ENCODE data around the gene WWOX.

DNA sequence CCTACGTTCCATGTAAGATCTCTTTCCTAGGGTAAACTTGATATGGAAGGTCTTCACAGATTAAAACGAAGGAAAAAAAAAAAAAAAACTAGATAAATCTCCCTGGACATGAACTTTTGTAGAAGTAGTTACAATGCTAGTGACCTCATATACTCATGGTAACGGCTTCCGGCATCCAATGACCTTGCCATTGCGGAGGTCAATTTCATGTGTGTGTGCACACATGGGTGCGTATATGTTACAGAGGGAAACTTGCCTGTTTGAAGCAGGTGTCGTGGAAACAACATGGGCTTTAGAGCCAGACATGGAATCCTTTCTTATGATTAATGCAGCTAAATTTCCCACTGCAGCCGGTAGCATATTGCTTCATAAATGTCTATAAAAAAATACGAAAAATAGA lies 1065.6 kb downstream of the WWOX start:
- TF ChIP-seq, protein P1, sequence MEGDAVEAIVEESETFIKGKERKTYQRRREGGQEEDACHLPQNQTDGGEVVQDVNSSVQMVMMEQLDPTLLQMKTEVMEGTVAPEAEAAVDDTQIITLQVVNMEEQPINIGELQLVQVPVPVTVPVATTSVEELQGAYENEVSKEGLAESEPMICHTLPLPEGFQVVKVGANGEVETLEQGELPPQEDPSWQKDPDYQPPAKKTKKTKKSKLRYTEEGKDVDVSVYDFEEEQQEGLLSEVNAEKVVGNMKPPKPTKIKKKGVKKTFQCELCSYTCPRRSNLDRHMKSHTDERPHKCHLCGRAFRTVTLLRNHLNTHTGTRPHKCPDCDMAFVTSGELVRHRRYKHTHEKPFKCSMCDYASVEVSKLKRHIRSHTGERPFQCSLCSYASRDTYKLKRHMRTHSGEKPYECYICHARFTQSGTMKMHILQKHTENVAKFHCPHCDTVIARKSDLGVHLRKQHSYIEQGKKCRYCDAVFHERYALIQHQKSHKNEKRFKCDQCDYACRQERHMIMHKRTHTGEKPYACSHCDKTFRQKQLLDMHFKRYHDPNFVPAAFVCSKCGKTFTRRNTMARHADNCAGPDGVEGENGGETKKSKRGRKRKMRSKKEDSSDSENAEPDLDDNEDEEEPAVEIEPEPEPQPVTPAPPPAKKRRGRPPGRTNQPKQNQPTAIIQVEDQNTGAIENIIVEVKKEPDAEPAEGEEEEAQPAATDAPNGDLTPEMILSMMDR (IDR thresholded peaks at IDR 0.05; ENCODE audit: insufficient read depth, low read depth, low read length) = no peak
- TF ChIP-seq EZH2 (IDR thresholded peaks at IDR 0.05; ENCODE audit: insufficient read depth, low read length) = no peak
